ELR (cell line): ENCODE data around the gene P2RX7.

Source experiments
- DNase-seq: peaks from one replicate; pipeline ENCODE4 v3.0.0-alpha.2; 2015; ENCODE audit warnings: low read depth

Gene P2RX7

DNA sequence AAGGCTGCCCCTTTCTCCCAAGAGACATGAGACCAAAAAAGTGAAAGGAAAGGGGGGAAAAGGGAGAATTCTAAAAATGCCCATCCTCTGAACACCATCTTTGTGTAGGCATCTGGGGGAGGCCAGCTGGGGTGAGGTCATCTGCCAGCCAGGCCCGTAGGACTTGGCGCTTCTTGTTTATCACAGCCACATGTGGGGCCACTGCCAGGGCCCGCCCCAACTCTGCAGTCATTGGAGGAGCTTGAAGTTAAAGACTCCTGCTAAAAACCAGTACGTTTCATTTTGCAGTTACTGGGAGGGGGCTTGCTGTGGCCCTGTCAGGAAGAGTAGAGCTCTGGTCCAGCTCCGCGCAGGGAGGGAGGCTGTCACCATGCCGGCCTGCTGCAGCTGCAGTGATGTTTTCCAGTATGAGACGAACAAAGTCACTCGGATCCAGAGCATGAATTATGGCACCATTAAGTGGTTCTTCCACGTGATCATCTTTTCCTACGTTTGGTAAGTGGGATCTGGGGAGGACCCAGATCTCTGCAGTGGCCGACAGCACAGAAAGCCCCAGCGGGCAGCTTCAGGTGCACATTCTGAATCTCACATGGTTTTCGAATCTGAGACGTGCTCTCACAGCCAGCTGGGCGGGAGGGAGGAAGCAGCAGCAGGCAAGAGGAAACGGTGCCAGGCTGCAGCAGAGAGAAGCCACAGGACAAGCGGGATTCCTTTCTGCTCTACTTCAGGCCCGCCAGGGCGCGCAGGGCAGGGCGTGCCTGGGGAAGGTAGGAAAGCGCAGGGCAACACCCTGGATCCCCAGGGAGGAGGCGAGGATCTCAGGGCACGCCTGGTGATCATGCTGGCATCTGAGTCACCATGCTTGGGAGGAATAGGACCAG, at the start of gene P2RX7:
P2RX7 (plus strand) TSS at position 276 of the 881 bp plus-strand sequence; CDS start at position 371, 95 bp downstream.
- peak; percentile 74 for DNase-seq

GRCh38 chr12:121084229-121084628, 48.4 kb upstream of the P2RX7 start:
- no peak for DNase-seq

GRCh38 chr12:121085069-121085468, 47.6 kb upstream of the P2RX7 start:
- DNase-seq, result no peak

GRCh38 chr12:121085506-121086353, 46.9 kb upstream of the P2RX7 start:
- DNase-seq, result no peak

DNA sequence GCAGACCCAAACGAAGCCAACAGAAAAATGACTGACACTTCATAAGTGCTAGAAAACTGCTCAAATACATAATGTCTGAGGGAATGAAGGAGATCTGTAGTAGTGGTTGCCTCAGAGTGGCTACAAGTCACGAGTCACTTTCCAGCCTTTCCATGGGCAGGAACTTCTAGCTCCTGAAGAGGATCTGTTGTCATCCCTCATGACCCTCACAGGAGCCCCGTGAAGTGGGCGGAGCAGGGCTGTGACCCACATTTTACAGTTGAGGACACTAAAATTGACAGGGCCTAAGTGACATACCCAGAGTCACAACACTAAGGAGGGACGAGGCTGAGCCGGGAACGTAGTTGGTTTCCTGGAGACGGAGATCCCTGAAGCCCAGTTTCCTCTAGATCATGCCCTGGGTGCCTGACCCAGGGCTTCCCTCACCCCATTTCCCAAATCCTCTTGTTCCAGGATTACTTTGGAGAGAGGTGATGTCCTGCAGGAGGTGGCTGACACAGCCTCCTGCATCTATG, 45.8 kb upstream of the P2RX7 start:
- DNase-seq, result no peak

DNA sequence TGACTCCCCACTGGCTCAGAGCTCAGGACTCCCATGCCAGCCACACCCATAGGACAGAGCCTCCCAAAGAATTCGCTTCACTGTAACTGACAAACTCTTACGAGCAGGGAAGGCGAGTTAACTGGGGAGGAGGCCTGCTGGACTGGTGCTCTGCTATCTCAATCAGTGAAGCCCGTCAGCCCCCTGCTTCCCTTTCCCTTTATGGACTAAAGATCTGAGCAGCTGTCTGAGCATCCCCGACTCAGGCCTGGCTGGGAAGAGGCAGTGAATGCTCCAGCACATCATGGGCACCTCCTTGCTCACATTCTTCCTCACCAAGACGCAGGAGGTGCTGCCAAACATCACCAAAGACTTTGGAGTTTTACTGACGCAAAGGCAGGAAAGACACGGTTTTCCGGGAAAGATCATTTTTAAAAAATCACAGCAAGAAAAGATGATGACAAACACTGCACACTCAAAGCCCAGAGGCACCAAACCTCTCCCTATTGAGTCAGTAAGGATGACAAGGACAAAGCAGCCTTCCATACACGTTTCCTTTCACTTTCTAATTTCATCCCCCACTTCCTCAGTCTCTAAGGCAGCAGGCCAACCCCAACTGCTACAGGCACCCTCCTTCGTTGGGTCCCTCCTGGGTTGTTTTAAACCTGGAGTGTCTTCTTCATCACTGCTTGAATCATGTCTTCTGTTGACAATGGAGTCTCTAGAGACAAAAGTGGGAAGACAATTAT, 45.0 kb upstream of the P2RX7 start:
- DNase-seq, result peak; percentile 33

DNA sequence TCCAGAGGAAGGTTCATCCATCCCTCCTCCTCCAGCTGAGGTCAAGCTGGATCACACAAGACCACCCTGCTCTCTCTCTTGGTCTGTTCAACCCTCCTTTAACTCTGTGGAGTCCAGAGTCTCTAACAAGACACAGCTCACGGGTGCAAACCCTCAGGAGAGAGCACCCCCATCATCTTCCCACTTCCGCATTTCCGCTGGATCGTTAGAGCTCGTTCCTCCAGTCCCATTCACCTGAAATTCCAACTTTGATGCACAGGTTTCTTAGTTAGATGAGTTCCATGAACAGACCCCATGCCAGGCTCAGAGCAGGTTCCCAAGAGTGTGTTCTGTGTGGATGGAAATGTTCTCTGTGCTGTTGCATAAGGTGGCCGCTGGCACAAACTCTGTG, 44.5 kb upstream of the P2RX7 start:
- no peak for DNase-seq

- DNase-seq, result peak; percentile 11
Measured at GRCh38 chr12:121089031-121089812, 43.5 kb upstream of the P2RX7 start.

GRCh38 chr12:121089813-121090430, 42.8 kb upstream of the P2RX7 start:
- DNase-seq, result no peak

GRCh38 chr12:121090586-121091514, 41.8 kb upstream of the P2RX7 start:
- DNase-seq, result no peak

DNA sequence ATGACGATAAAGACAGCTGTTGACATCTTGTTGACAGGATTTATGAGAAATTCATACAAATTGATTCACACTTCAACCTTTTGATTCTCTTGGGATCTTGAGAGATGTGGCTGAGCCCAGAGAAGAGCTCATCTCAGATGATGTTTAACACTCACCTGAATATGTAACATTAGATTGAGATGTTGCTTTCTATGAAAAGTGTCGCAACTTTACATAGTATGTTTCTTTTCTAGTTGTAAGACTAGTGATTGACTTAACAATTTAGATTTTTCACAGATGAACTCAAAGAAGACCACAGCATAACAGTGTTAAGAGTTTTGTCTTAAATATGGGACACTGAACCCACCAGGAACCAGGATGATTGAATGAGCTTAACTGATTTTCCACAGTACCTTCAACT, 40.6 kb upstream of the P2RX7 start:
- no peak for DNase-seq

- no peak for DNase-seq
Measured at GRCh38 chr12:121093487-121093891, 39.2 kb upstream of the P2RX7 start.

DNA sequence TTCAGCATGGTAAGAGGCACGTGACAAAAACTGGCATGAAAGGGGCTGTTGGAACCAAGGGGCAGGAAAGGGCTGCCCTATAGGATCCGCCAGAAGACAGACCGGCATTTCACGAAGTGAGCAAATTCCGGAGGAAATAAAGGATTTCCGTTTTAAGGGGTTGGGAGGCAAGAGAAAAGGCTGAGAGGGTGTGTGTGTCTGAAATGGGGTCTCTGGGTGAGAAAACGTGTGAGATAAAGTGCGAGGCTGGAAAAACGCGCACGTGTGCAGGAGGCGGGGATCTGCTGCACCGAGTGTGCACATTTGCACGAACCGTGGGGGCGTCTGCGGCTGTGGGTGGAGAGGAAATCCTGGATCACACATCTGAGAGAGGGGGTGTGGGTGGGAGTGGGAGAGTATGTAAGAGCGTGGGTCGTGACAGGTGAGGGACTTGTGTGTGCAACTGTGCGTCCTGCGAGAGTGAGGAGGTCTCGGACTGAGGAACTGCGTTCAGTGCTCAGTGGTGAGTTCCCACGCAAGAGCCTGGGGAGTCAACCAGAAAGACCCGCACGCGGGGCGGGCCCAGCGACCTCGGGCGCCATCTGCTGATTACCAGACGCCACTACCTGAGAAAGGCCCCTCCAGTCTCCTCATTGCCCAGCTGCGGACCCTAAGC, 37.0 kb upstream of the P2RX7 start:
- DNase-seq, result peak; percentile 77

DNA sequence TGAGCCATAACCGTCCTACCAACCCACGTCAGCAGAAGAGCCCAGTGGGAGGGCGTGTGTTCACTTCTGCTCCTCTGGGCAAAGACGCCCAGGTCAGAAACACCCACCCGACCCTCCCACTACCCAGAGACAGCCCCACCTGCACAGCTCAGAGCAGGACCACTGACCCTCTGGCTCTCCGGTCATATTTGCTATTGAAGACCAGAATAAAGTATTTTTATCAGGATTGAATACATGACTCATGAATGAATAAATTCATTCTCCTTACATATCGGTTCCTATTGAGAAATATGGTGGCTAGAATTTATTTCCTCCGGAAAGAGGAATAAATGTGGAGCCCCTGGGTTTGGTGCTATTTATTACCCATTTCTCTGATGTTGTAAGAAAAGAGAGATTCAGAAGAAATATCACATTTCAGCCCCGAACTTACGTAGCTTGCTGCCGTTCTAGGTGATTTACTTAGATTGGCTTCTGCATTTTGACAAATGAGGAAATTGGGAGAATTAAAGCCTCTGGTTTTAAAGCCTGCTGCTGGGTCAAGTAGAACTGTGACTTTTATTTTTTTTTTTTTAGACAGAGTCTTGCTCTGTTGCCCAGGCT, 36.4 kb upstream of the P2RX7 start:
- no peak for DNase-seq

- DNase-seq, result no peak
Measured at GRCh38 chr12:121099779-121100178, 32.9 kb upstream of the P2RX7 start.

- DNase-seq, result no peak
Measured at GRCh38 chr12:121102307-121102706, 30.4 kb upstream of the P2RX7 start.

DNA sequence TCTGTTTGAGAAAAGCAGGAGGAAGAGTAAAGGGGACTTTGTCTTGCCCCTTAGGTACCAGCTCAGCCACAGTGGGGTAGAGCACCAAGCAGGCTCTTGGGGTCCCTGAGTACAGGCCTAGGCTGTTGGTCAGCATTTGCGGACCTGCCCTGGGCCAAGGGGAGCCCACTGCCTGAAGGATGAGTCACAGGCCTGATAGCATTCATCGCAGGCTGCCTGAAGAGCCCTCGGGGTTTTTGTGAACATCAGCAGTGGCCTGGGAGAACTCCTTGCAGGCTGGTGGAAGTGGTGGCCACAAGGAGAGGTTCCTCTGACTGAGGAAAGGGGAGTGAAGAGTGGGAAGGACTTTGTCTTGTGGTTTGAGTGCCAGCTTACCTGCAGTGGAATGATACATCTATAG, 25.0 kb upstream of the P2RX7 start:
- DNase-seq, result peak; percentile 76

DNA sequence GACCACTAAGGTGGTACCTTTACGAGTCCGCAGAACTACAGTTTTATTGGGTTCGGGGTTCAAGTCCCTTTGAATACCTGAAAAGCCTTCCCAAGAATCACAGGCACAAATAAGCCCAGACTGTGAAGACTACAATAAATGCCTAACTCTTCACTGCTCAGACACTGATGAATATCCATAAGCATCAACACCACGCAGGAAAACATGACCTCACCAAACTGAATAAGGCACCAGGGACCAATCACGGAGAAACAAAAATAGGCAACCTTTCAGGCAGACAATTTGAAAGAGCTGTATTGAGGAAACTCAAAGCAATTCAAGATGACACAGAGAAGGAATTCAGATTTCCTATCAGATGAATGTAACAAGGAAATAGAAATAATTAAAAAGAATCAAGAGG, 24.2 kb upstream of the P2RX7 start:
- no peak for DNase-seq
